GM19395 (cell line): Measurements from ENCODE around the gene DLX3.
"Not testable (repeated sequence)": the region's sequence is repeated elsewhere in the genome, so short reads cannot be mapped to it uniquely, and the experiment has no call there.

Source experiments
- ATAC-seq: cut with Tn5 transposase; IDR thresholded peaks from one replicate; pipeline ENCODE4 v1.9.1; 2021; ENCODE audit warnings: mild to moderate bottlenecking, moderate library complexity; ENCODE audit not compliant: unreplicated experiment

Gene DLX3

GRCh38 chr17:49995055-49995738 is at the start of gene DLX3:
Gene DLX3, minus strand, starts transcription at chr17:49995224. Its CDS starts 226 bp downstream, at chr17:49994998.
- no peak for ATAC-seq

- no peak for ATAC-seq
Measured at GRCh38 chr17:50044483-50044882, 49.5 kb upstream of the DLX3 start.

- no peak for ATAC-seq
Measured at GRCh38 chr17:50043290-50044148, 48.5 kb upstream of the DLX3 start.

GRCh38 chr17:50042211-50042610 is 47.2 kb upstream of the DLX3 start:
- no peak for ATAC-seq

GRCh38 chr17:50040496-50040895 is 45.5 kb upstream of the DLX3 start:
- not testable (repeated sequence) for ATAC-seq

- no peak for ATAC-seq
Measured at GRCh38 chr17:50039058-50039457, 44.0 kb upstream of the DLX3 start.

- no peak for ATAC-seq
Measured at GRCh38 chr17:50037321-50038107, 42.5 kb upstream of the DLX3 start.

GRCh38 chr17:50036455-50037261 is 41.6 kb upstream of the DLX3 start:
- no peak for ATAC-seq

- no peak for ATAC-seq
Measured at GRCh38 chr17:50035945-50036344, 40.9 kb upstream of the DLX3 start.

- no peak for ATAC-seq
Measured at GRCh38 chr17:50035421-50035879, 40.4 kb upstream of the DLX3 start.

GRCh38 chr17:50034498-50035364 is 39.7 kb upstream of the DLX3 start:
- ATAC-seq: no peak

GRCh38 chr17:50033316-50033715 is 38.3 kb upstream of the DLX3 start:
- no peak for ATAC-seq

GRCh38 chr17:50029185-50029584 is 34.2 kb upstream of the DLX3 start:
- no peak for ATAC-seq

- ATAC-seq: no peak
Measured at GRCh38 chr17:50028736-50029120, 33.7 kb upstream of the DLX3 start.

- ATAC-seq: no peak
Measured at GRCh38 chr17:50027881-50028735, 33.1 kb upstream of the DLX3 start.

GRCh38 chr17:50027172-50027880 is 32.3 kb upstream of the DLX3 start:
- no peak for ATAC-seq

GRCh38 chr17:50026837-50027171 is 31.8 kb upstream of the DLX3 start:
- ATAC-seq: no peak

- ATAC-seq: no peak
Measured at GRCh38 chr17:50026046-50026675, 31.1 kb upstream of the DLX3 start.
